Activated T-cell treated with anti-CD3 and anti-CD28 coated beads, Interleukin-2, amount 50 U/mL, for 48 hours (primary cell): ENCODE measurements around the gene FRY.

Experiments used
- DNase-seq, 2 experiments: peaks; one replicate each; pipeline ENCODE4 v3.0.0-alpha.2; 2020

The FRY gene

GRCh38 chr13:32316028-32316339 lies 284.4 kb downstream of the FRY start:
- no peak for DNase-seq

GRCh38 chr13:32316501-32316900 lies 284.9 kb downstream of the FRY start:
- DNase-seq = no peak

- no peak for DNase-seq
These were observed 286.3 kb downstream of the FRY start for GRCh38 chr13:32317716-32318465.

- no peak for DNase-seq
These were observed 289.0 kb downstream of the FRY start for GRCh38 chr13:32320528-32320927.

DNA sequence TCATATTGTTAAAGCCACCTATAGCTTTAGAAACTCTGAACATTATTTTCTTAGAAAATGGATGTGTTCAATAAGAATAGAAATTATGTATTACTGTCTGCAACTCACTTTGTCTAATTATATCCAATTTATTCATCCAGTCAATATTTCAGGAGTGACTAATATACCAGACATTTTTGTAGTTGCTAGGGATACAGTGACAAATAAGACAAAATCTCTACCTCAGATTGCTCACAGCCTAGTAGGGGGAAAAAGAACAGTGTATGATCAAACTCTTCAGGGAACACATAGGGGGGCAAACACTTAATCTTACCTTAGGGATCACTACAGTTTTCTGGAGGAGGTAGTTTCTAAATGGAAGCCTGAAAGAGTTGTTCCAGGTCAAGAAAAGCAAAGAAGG lies 292.3 kb downstream of the FRY start:
- no peak for DNase-seq

DNA sequence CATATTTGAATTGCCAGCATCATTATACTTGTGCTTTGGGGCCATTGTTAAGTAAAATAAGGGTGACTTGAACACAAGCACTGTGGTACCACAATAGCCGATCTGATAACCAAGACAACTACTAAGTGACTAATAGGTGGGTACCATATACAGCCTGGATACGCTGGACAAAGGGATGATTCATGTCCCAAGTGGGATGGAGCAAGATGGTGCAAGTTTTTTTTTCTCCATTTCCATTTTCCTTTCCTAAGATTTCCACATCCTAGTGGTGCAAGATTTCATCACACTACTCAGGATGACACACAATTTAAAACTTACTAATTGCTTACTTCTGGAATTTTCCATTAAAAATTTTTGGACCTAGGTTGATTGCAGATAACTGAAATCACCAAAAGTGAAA lies 298.9 kb downstream of the FRY start:
- no peak for DNase-seq

DNA sequence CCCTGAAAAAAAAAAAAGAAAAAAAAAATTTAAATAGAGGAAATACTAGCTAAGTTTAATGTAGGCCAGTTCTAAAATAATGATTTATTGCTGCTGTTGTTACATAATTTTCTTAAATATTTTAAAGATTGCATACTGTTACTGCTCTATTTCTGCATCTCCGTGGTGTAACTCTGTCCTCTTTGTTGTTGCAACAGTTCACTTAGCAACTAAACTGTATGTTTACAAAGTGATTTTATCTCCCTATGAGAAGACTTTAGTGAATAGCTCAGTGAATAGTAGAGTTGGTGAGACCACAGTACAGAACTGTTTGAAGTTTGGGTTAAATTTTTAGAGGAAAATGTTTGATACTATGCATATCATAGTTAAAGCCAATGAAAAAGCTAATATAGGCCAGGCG lies 303.1 kb downstream of the FRY start:
- no peak for DNase-seq

DNA sequence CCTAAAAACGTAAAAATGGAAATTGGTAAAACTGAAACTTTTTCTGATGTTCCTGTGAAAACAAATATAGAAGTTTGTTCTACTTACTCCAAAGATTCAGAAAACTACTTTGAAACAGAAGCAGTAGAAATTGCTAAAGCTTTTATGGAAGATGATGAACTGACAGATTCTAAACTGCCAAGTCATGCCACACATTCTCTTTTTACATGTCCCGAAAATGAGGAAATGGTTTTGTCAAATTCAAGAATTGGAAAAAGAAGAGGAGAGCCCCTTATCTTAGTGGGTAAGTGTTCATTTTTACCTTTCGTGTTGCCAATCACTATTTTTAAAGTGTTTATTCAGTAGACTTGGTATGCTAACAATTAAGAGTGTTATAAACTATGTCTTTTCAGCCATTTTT lies 309.3 kb downstream of the FRY start:
- no peak for DNase-seq

DNA sequence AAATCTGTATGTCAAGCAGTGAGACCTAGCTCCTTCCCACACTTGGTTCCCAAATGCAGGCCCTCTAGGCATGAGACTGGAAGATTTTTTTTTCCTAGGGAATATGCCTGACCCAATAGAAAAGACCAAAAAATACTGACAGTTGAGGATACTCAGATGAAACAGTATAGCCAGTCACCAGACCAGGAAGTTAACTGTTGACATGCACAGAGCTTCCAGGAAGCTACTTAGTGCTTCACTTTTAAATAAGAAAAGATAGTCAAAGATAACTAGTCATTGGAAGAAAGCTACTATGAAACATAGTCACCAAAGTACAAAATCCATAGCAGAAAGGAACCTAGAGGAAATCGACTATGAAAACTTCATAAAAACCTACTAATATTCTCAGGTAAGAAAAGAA lies 316.1 kb downstream of the FRY start:
- no peak for DNase-seq
